ENCODE data around the gene WDR4. TPM values are rescaled to one million over a fixed set of nuclear protein-coding genes. Genes with fewer than 3 reads are reported as not detected.

Gene WDR4
- total and polyA plus RNA-seq, 12 donors = 3.7 to 9.8 (median 4.5) TPM

- Histone ChIP-seq H3K4me3 (no peak overlapping the region), H3K36me3 (peaks cover 0 to 37% (median 13%) of the 10 kb centered on the region in 9 donors), H3K27ac (no peak overlapping the region), H3K9me3 (no peaks in the 10 kb centered on the region), H3K27me3 (peaks cover 0 to 8% (median 6%) of the 10 kb centered on the region in 7 donors), H3K4me1 (peaks cover 0 to 10% (median 0%) of the 10 kb centered on the region in 9 donors)
- intact Hi-C loops (cut with DNase I) = no loop called here
- ATAC-seq (peak in 3 of 8 donors; percentile 5 to 13 (median 10)), DNase-seq (no peak)
- TF ChIP-seq CTCF (IDR thresholded peaks at IDR 0.05) = no peak
- 54 to 72% methylated on average over 42 of the region's 42 CpGs for WGBS, 2 donors
Observed at GRCh38 chr21:42837421-42838211, 41.7 kb downstream of the WDR4 start.

- peaks cover 0 to 30% (median 10%) of the 10 kb centered on the region in 9 donors for H3K36me3 ChIP-seq
- peaks cover 0 to 16% (median 13%) of the 10 kb centered on the region in 7 donors for H3K27me3 ChIP-seq
- H3K9me3 ChIP-seq = no peaks in the 10 kb centered on the region
- no peak overlapping the region for H3K4me3 ChIP-seq
- TF ChIP-seq CTCF (IDR thresholded peaks at IDR 0.05) = no peak
- intact Hi-C loops (cut with DNase I) = no loop called here
- H3K27ac ChIP-seq = no peak overlapping the region
- 53 to 67% methylated on average over 15 of the region's 15 CpGs for WGBS, 2 donors
- peaks cover 0 to 10% (median 0%) of the 10 kb centered on the region in 9 donors for H3K4me1 ChIP-seq
- DNase-seq (no peak), ATAC-seq (peak in 1 of 8 donors; percentile 5)
Observed at GRCh38 chr21:42836767-42837301, 42.5 kb downstream of the WDR4 start.

GRCh38 chr21:42836402-42836666 is 43.0 kb downstream of the WDR4 start:
- Histone ChIP-seq H3K4me1 (peaks cover 0 to 10% (median 0%) of the 10 kb centered on the region in 9 donors), H3K27ac (no peak overlapping the region), H3K4me3 (no peak overlapping the region), H3K36me3 (peaks cover 0 to 26% (median 10%) of the 10 kb centered on the region in 9 donors), H3K9me3 (no peaks in the 10 kb centered on the region), H3K27me3 (peaks cover 0 to 21% (median 18%) of the 10 kb centered on the region in 7 donors)
- intact Hi-C loops (cut with DNase I) = no loop called here
- no peak for DNase-seq
- no peak for ATAC-seq
- TF ChIP-seq CTCF (IDR thresholded peaks at IDR 0.05) = no peak
- 71 to 89% methylated on average over 3 of the region's 3 CpGs for WGBS, 2 donors

- H3K4me1 ChIP-seq = peaks cover 0 to 10% (median 0%) of the 10 kb centered on the region in 9 donors
- DNase-seq (no peak), ATAC-seq (no peak)
- intact Hi-C loops (cut with DNase I) = no loop called here
- H3K27me3 ChIP-seq = peaks cover 0 to 27% (median 23%) of the 10 kb centered on the region in 7 donors
- 82 to 84% methylated on average over 12 of the region's 12 CpGs for WGBS, 2 donors
- no peak for TF ChIP-seq CTCF (IDR thresholded peaks at IDR 0.05)
- no peak overlapping the region for H3K27ac ChIP-seq
- no peaks in the 10 kb centered on the region for H3K9me3 ChIP-seq
- no peak overlapping the region for H3K4me3 ChIP-seq
- H3K36me3 ChIP-seq = peaks cover 0 to 21% (median 7%) of the 10 kb centered on the region in 9 donors
Observed at GRCh38 chr21:42835611-42836401, 43.5 kb downstream of the WDR4 start.

Measured in heart right ventricle (tissue), 16 donors.